Chondrocyte (in vitro differentiated cells): ENCODE results near the gene LAMA5. TPM values are rescaled to one million over a fixed set of nuclear protein-coding genes. Genes with fewer than 3 reads are reported as not detected.

Source experiments
- DNase-seq: peaks from one replicate; pipeline ENCODE4 v3.0.0; 2021; ENCODE audit warnings: mixed read lengths, low spot score
- H3K27ac Mint-ChIP-seq: one replicate; pipeline ENCODE4 v1.8.0; 2021; ENCODE audit warnings: mild to moderate bottlenecking, moderate library complexity, mixed read lengths; ENCODE audit not compliant: unreplicated experiment
- H3K27me3 Mint-ChIP-seq: 2 replicates; pipeline ENCODE4 v1.8.0; 2021; ENCODE audit warnings: low read depth, mixed read lengths
- H3K36me3 Mint-ChIP-seq: 2 replicates; pipeline ENCODE4 v1.8.0; 2021; ENCODE audit warnings: low read depth, mixed read lengths
- H3K4me1 Mint-ChIP-seq: 2 replicates; pipeline ENCODE4 v1.8.0; 2021; ENCODE audit warnings: low read depth, mild to moderate bottlenecking, mixed read lengths
- H3K4me3 Mint-ChIP-seq: one replicate; pipeline ENCODE4 v1.8.0; 2021; ENCODE audit warnings: mild to moderate bottlenecking, moderate library complexity, mixed read lengths; ENCODE audit not compliant: unreplicated experiment
- H3K9me3 Mint-ChIP-seq: 2 replicates; pipeline ENCODE4 v1.8.0; 2021; ENCODE audit warnings: low read depth, mixed read lengths
- CTCF ChIP-seq: fragments of 200-600 bp; sonication (generic); IDR thresholded peaks from 2 replicates; pipeline ENCODE4 v1.5.0; 2021; ENCODE audit warnings: antibody characterized with exemption, mild to moderate bottlenecking, moderate library complexity
- total RNA-seq: library from RNA; stranded (reverse); gene quantifications from 3 replicates; pipeline ENCODE4 v1.2.1, GENCODE V29; 2021

The LAMA5 gene
- total RNA-seq, 1 donor from 2014 or later = 368 TPM

DNA sequence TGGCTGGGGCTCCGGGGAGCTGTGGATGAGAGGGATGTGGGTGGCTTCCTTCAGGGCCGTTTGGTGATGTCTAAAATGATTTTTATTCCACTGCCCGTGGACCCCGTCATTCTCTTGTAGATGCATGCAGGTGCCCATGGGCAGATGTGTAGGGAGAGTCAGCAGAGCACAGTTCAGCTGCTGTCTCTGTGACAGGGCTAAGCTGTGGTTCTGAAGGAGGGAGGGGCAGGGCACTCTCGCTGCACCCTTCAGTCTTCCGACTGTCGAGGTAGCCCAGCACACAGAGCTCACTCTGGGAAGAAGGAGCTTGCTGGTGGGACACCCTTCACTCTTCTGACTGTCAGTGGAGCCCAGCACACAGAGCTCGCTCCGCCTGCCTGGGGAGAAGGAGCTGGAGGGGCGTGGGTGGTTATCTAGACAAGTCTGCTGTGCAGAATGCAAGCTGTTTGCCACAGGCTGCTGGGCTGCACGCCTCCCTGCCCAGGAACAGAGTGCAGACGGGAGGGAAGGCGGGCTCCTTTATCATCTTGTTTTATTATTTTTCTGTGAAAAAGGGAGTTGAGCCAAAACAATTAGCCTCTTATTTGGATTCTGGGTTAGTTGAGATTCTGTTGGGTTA lies 92.7 kb downstream of the LAMA5 start:
- peaks cover 33% of the 10 kb centered on the region for H3K36me3 Mint-ChIP-seq
- no peak overlapping the region for H3K27ac Mint-ChIP-seq
- H3K9me3 Mint-ChIP-seq = no peaks in the 10 kb centered on the region
- TF ChIP-seq CTCF = no peak
- no peaks in the 10 kb centered on the region for H3K27me3 Mint-ChIP-seq
- no peak for DNase-seq
- H3K4me1 Mint-ChIP-seq = no peaks in the 10 kb centered on the region
- no peak overlapping the region for H3K4me3 Mint-ChIP-seq

DNA sequence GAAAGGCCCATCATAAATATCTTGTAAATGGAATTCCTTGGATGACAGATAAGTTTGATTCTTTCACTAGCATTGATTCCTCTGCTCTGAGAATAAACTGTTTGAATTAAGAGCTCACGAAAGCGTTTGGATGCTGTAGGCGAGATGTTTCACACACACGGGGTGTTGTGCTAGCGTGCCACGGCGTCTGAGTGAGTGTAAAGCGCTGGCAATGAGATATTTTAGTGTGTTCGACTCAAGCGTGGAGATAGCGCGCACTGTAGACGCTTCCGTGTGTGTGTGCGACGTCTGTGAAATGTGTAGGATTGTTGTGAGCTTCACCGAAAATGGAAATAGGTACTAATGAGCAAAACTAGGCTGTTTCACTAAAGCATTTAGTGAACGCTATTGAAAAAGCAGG lies 93.7 kb downstream of the LAMA5 start:
- TF ChIP-seq CTCF = no peak
- Mint-ChIP-seq H3K27ac (no peak overlapping the region), H3K36me3 (peaks cover 28% of the 10 kb centered on the region), H3K27me3 (no peaks in the 10 kb centered on the region), H3K4me1 (no peaks in the 10 kb centered on the region), H3K9me3 (no peaks in the 10 kb centered on the region), H3K4me3 (no peak overlapping the region)
- DNase-seq = no peak

- H3K4me3 Mint-ChIP-seq = no peak overlapping the region
- no peaks in the 10 kb centered on the region for H3K9me3 Mint-ChIP-seq
- H3K27me3 Mint-ChIP-seq = no peaks in the 10 kb centered on the region
- peaks cover 27% of the 10 kb centered on the region for H3K36me3 Mint-ChIP-seq
- no peak for DNase-seq
- TF ChIP-seq CTCF = no peak
- no peak overlapping the region for H3K27ac Mint-ChIP-seq
- no peaks in the 10 kb centered on the region for H3K4me1 Mint-ChIP-seq
Observed at GRCh38 chr20:62272200-62272599, 94.9 kb downstream of the LAMA5 start.

GRCh38 chr20:62269871-62270270 lies 97.2 kb downstream of the LAMA5 start:
- no peak for DNase-seq
- Mint-ChIP-seq H3K9me3 (no peaks in the 10 kb centered on the region), H3K4me3 (no peak overlapping the region), H3K36me3 (peaks cover 29% of the 10 kb centered on the region), H3K27ac (no peak overlapping the region), H3K4me1 (no peaks in the 10 kb centered on the region), H3K27me3 (no peaks in the 10 kb centered on the region)
- TF ChIP-seq CTCF = no peak

GRCh38 chr20:62269378-62269777 lies 97.7 kb downstream of the LAMA5 start:
- Mint-ChIP-seq H3K9me3 (no peaks in the 10 kb centered on the region), H3K27ac (no peak overlapping the region)
- no peak for DNase-seq

More at GRCh38 chr20:62269378-62269777, 97.7 kb downstream of the LAMA5 start:
- TF ChIP-seq CTCF = no peak
- H3K4me1 Mint-ChIP-seq = no peaks in the 10 kb centered on the region
- H3K27me3 Mint-ChIP-seq = no peaks in the 10 kb centered on the region
- H3K4me3 Mint-ChIP-seq = no peak overlapping the region
- peaks cover 32% of the 10 kb centered on the region for H3K36me3 Mint-ChIP-seq
